ENCODE results near the gene TAP1. TPM values are rescaled to one million over a fixed set of nuclear protein-coding genes. Genes with fewer than 3 reads are reported as not detected.
A peak's percentile ranks its signal among the peaks of the same experiment; 100 is the strongest.

TAP1 gene
- total RNA-seq, 4 donors from 2014 or later: 27.2 to 45.9 (median 34.4) TPM

DNA sequence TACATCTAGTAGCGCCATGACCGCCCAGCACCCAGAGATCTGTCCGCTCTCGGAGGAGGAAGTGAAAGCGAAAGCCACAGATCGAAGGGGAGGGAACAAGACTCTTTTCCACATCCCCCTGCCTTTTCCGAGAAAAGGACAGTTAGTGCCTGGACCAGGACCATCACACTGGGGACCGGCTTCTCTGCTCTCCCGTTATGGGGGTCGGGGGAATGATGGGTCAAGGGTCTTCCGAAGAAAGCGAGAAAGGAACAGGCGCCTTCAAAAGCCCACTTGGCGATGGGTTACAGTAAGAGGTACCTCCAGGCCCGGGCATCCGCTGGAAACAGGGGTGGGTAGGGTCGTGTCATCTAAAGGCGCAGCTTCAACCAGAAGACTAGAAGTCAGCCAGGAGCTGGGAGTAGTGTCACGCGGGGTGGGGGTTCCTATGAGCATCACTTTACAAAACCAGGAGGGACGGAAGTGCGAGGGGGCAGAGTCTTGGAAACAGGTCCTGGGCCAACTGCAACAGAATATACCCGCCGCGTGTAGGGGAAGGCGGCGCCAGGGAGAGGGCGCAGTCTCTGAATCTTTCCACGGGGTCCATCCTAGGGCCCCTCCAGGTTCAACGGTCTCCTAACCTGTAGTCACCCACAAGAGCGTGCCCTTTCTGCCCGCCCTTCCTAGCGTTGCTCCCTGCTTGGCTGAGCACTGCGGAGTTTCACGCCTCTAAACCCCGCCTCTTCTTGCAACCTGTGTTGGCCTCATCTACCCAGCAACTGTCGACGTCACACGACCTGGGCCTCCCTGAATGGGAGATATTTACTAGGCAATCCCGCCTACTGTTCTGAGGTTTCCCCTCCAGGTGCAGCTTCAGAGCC is 9.3 kb downstream of the TAP1 start, which contains the start of gene PSMB8:
TSS of gene PSMB8 (minus strand) at position 69 of the 860 bp plus-strand sequence. CDS start at position 18, 51 bp downstream.
- Histone ChIP-seq H3K27me3 (no peaks in the 10 kb centered on the region), H3K4me3 (peak within 1 kb of the TSS; percentile 56 to 94 (median 76)), H3K4me1 (peaks cover 0 to 38% (median 16%) of the 10 kb centered on the region in 4 donors), H3K36me3 (peaks cover 0 to 66% (median 21%) of the 10 kb centered on the region in 3 donors), H3K27ac (peak within 1 kb of the TSS; percentile 92 to 99 (median 96)), H3K9me3 (no peaks in the 10 kb centered on the region)
- peak; percentile 96 to 99 for DNase-seq (ENCODE audit: low spot score in 2 of 2)
- peak; percentile 93 to 95 for TF ChIP-seq POLR2A (IDR thresholded peaks at IDR 0.05)
- TF ChIP-seq EP300 (IDR thresholded peaks at IDR 0.05): peak in 1 of 2 donors; percentile 98
- TF ChIP-seq, protein P1, sequence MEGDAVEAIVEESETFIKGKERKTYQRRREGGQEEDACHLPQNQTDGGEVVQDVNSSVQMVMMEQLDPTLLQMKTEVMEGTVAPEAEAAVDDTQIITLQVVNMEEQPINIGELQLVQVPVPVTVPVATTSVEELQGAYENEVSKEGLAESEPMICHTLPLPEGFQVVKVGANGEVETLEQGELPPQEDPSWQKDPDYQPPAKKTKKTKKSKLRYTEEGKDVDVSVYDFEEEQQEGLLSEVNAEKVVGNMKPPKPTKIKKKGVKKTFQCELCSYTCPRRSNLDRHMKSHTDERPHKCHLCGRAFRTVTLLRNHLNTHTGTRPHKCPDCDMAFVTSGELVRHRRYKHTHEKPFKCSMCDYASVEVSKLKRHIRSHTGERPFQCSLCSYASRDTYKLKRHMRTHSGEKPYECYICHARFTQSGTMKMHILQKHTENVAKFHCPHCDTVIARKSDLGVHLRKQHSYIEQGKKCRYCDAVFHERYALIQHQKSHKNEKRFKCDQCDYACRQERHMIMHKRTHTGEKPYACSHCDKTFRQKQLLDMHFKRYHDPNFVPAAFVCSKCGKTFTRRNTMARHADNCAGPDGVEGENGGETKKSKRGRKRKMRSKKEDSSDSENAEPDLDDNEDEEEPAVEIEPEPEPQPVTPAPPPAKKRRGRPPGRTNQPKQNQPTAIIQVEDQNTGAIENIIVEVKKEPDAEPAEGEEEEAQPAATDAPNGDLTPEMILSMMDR (IDR thresholded peaks at IDR 0.05): peak in 4 of 5 experiments; percentile 26 to 66 (median 46)
- WGBS, 2 donors: 0% methylated on average over 34 to 40 of the region's 40 CpGs

DNA sequence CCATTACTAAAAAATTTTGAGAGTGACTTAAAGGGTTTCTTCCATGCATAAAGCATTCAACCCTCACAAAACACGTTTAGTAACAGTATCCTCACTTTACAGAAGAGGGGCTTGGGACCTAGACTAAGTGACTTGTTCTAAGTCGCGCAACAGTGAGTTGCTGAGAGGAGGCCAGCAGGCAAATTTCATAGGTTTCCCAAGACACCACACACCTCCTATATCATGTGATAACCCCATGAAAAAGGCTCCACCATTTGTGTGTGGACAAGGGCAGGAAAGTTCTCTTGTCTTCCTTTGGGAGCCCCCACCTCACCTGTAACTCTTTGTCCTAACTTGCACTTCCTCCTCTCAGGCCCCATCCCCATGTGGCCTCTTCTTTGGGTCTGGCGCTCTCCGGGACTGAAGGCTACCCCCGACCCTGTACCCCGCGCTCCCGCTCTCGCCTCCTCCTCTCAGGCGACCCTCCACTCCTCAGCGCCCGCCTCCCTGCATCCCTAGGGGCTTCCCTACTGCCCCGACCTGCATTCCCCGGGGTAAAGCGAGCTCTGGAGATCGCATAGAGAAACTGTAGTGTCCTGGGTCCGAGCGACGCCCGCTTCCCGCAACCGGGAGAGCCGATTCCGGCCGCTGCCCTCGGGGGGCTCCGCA is 10.0 kb downstream of the TAP1 start:
- no peak for DNase-seq (ENCODE audit: low spot score in 2 of 2)
- peaks cover 0 to 40% (median 19%) of the 10 kb centered on the region in 4 donors for H3K4me1 ChIP-seq
- H3K27me3 ChIP-seq: no peaks in the 10 kb centered on the region
- no peak for TF ChIP-seq POLR2A (IDR thresholded peaks at IDR 0.05)
- TF ChIP-seq EP300 (IDR thresholded peaks at IDR 0.05): no peak
- TF ChIP-seq, protein P1 (IDR thresholded peaks at IDR 0.05): no peak
- peak overlapping the region; percentile 56 to 94 (median 76) for H3K4me3 ChIP-seq
- no peaks in the 10 kb centered on the region for H3K9me3 ChIP-seq
- WGBS, 2 donors: 7 to 8% methylated on average over 28 of the region's 28 CpGs
- peaks cover 0 to 59% (median 17%) of the 10 kb centered on the region in 3 donors for H3K36me3 ChIP-seq
- H3K27ac ChIP-seq: peak overlapping the region; percentile 92 to 99 (median 96)

DNA sequence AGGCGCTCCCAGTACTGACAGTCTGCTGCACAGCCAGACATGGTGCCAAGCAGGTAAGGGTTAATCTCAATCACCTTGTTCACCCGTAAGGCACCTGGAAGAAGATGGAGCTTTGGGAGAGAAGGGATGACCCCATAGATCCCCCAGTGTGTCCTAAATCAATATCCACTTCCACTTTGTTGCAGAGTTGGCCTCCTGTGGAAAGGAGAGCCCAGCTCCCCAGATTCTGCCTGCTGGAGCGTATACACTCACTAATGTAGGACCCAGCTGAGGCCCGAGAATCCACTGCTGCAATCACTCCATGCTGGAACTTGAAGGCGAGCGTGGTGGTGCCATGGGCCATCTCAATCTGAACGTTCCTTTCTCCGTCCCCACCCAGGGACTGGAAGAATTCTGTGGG is 10.8 kb downstream of the TAP1 start:
- Histone ChIP-seq H3K36me3 (peaks cover 0 to 51% (median 9%) of the 10 kb centered on the region in 3 donors), H3K4me3 (peak overlapping the region in 2 of 4 donors; percentile 86 to 94), H3K27ac (peak overlapping the region in 3 of 4 donors; percentile 94 to 99 (median 99)), H3K4me1 (peaks cover 0 to 39% (median 22%) of the 10 kb centered on the region in 4 donors), H3K27me3 (no peaks in the 10 kb centered on the region), H3K9me3 (no peaks in the 10 kb centered on the region)
- TF ChIP-seq POLR2A (IDR thresholded peaks at IDR 0.05): no peak
- TF ChIP-seq, protein P1 (IDR thresholded peaks at IDR 0.05): no peak
- TF ChIP-seq EP300 (IDR thresholded peaks at IDR 0.05): no peak
- no peak for DNase-seq (ENCODE audit: low spot score in 2 of 2)
- 83 to 88% methylated on average over 8 of the region's 8 CpGs for WGBS, 2 donors

DNA sequence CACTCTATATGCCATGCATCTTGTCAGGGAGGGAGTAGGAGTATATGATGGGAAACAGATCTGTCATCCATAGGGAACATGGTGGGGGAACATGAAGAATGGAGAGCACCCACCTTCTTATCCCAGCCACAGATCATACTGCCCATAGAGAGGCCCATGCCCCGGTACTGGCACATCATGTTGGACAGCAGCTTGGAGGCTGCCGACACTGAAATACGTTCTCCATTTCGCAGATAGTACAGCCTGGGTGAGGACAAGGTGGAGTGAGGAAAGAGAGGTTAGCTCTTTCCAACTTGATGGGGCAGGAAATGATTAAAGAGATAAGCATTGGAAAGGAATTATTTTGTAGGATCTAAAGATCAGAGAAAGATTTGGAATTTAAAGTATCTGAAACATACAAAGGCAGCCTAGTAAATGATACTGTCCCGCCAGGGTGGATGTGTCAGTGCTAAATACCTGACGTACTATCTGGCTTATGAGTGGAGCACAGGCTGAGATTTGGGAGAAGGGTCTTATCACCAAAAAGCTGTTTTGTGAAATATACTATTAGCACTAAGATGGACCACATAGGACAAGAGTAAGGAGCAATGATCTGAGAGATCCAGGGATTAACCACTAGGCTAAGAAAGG is 11.4 kb downstream of the TAP1 start:
- no peak for DNase-seq (ENCODE audit: low spot score in 2 of 2)
- Histone ChIP-seq H3K4me1 (peaks cover 0 to 44% (median 26%) of the 10 kb centered on the region in 4 donors), H3K27me3 (no peaks in the 10 kb centered on the region), H3K36me3 (peaks cover 0 to 46% (median 7%) of the 10 kb centered on the region in 3 donors), H3K27ac (peak overlapping the region in 2 of 4 donors; percentile 29 to 94), H3K4me3 (no peak overlapping the region), H3K9me3 (no peaks in the 10 kb centered on the region)
- WGBS, 2 donors: 92 to 98% methylated on average over 6 of the region's 6 CpGs
- TF ChIP-seq EP300 (IDR thresholded peaks at IDR 0.05) (no peak), POLR2A (IDR thresholded peaks at IDR 0.05) (no peak)
- TF ChIP-seq, protein P1 (IDR thresholded peaks at IDR 0.05): no peak

Data from tibial nerve (tissue), 4 donors.